ENCODE measurements around the gene CPZ. TPM values are rescaled to one million over a fixed set of nuclear protein-coding genes. Genes with fewer than 3 reads are reported as not detected.

The CPZ gene
- polyA plus RNA-seq, 1 donor (not counting 4 experiments of a cell fraction or from before 2014, with no cell fraction given), result not detected

GRCh38 chr4:8666581-8666980 is 74.0 kb downstream of the CPZ start:
- H3K4me3 ChIP-seq (ENCODE audit: control insufficient read depth in 2 of 3, extremely low read depth in 1 of 3, insufficient read depth in 2 of 3, low read depth in 1 of 3, low read length in 3 of 3), result no peak overlapping the region
- H3K79me2 ChIP-seq (ENCODE audit: control insufficient read depth, insufficient read depth, low read length), result no peaks in the 10 kb centered on the region
- DNase-seq (ENCODE audit: low read depth, low spot score) (no peak), FAIRE-seq (no peak)
- dilution Hi-C loops (cut with MboI; ENCODE audit: extremely low pct_ligation_motif_present, low sequenced_read_pairs), result no loop called here
- no peak overlapping the region for H3K27ac ChIP-seq (ENCODE audit: control insufficient read depth, insufficient read depth, low read length)
- no peaks in the 10 kb centered on the region for H3K27me3 ChIP-seq (ENCODE audit: control insufficient read depth, extremely low read depth, insufficient read depth, low read length)
- no peak overlapping the region for H3K4me2 ChIP-seq (ENCODE audit: control insufficient read depth, extremely low read depth, insufficient read depth, low read depth, low read length)
- H4K20me1 ChIP-seq (ENCODE audit: control insufficient read depth, extremely low read depth, insufficient read depth, low read length), result no peaks in the 10 kb centered on the region
- H3K36me3 ChIP-seq (ENCODE audit: control insufficient read depth in 2 of 2, extremely low read depth in 1 of 2, insufficient read depth in 2 of 2, low read length in 2 of 2), result no peaks in the 10 kb centered on the region
- no peaks in the 10 kb centered on the region for H3K4me1 ChIP-seq (ENCODE audit: control insufficient read depth, extremely low read depth, insufficient read depth, low read length)
- H3K9ac ChIP-seq (ENCODE audit: control insufficient read depth, extremely low read depth, insufficient read depth, low read length), result no peak overlapping the region
- H3K9me3 ChIP-seq (ENCODE audit: control insufficient read depth, low read depth, low read length), result peaks cover 3% of the 10 kb centered on the region
- no peak for TF ChIP-seq EZH2 (IDR thresholded peaks at IDR 0.05; ENCODE audit: low read length)
- TF ChIP-seq CTCF (optimal IDR thresholded peaks at IDR 0.05 in 1 of 3, IDR thresholded peaks at IDR 0.05 in 1 of 3, conservative IDR thresholded peaks at IDR 0.05 in 1 of 3; ENCODE audit: extremely low read depth in 1 of 3, insufficient read depth in 2 of 3, low read length in 3 of 3), result no peak
- H2AFZ ChIP-seq (ENCODE audit: control insufficient read depth, low read length), result no peak overlapping the region
- no peaks in the 10 kb centered on the region for H3K9me1 ChIP-seq (ENCODE audit: control insufficient read depth, extremely low read depth, insufficient read depth, low read length)

Other genes with a start within 250 kb of the CPZ start
- 6.0 to 7.2 TPM (median 6.7 TPM) in 3 replicates for gene ACOX3, start 152.0 kb upstream of the CPZ start, polyA plus RNA-seq
- 6.0 to 9.2 TPM (median 8.8 TPM) in 3 replicates for gene TRMT44, start 152.0 kb upstream of the CPZ start, polyA plus RNA-seq
- 0.05 TPM in 1 of 3 replicates, not detected in the others for gene GPR78, start 12.4 kb upstream of the CPZ start, polyA plus RNA-seq